Measurements from ENCODE around the gene CCDC134.
A peak's percentile ranks its signal among the peaks of the same experiment; 100 is the strongest.
"Not testable (repeated sequence)": the region's sequence is repeated elsewhere in the genome, so short reads cannot be mapped to it uniquely, and the experiment has no call there.

The CCDC134 gene

GRCh38 chr22:41870081-41870480 lies 69.6 kb downstream of the CCDC134 start:
- not testable (repeated sequence) for H3K18ac ChIP-seq (ENCODE audit: low read length); H3K4me3 ChIP-seq (ENCODE audit: low read depth, low read length); H3K9ac ChIP-seq (ENCODE audit: low read length); H2BK5ac ChIP-seq (ENCODE audit: low read depth, low read length, poor library complexity); H3K79me2 ChIP-seq (ENCODE audit: control insufficient read depth, insufficient read depth, low read length, poor library complexity); DNase-seq; H3K4me1 ChIP-seq (ENCODE audit: control insufficient read depth in 1 of 2, insufficient read depth in 2 of 2, low read length in 2 of 2); H3K27me3 ChIP-seq (ENCODE audit: insufficient read depth, low read length); H3K27ac ChIP-seq (ENCODE audit: low read depth, low read length); H2AFZ ChIP-seq (ENCODE audit: insufficient read depth, low read length, poor library complexity); H3K4me2 ChIP-seq (ENCODE audit: low read length); H3K14ac ChIP-seq (ENCODE audit: low read length); H3K23ac ChIP-seq (ENCODE audit: low read length); H4K91ac ChIP-seq (ENCODE audit: low read depth, low read length); H2AK5ac ChIP-seq (ENCODE audit: low read length); H2BK12ac ChIP-seq (ENCODE audit: low read length); H4K12ac ChIP-seq (ENCODE audit: low read depth, low read length); H3K4ac ChIP-seq (ENCODE audit: low read depth, low read length); H3K79me1 ChIP-seq (ENCODE audit: low read length); H4K8ac ChIP-seq (ENCODE audit: low read depth, low read length); H2BK120ac ChIP-seq (ENCODE audit: insufficient read depth, low read length, poor library complexity); H3K9me3 ChIP-seq (ENCODE audit: insufficient read depth, low read depth, low read length)
- WGBS (ENCODE audit: extremely low coverage, insufficient coverage, insufficient read length): no CpG with 5 or more reads among the region's 1 CpG
- peaks cover 49 to 56% of the 10 kb centered on the region in 2 experiments for H3K36me3 ChIP-seq (ENCODE audit: control insufficient read depth in 1 of 2, insufficient read depth in 2 of 2, low read length in 2 of 2)

GRCh38 chr22:41870786-41871185 lies 70.3 kb downstream of the CCDC134 start:
- Histone ChIP-seq H3K9ac (ENCODE audit: low read length) (no peak overlapping the region), H2BK5ac (ENCODE audit: low read depth, low read length, poor library complexity) (no peak overlapping the region)
- WGBS (ENCODE audit: extremely low coverage, insufficient coverage, insufficient read length): no CpG with 5 or more reads among the region's 4 CpGs

GRCh38 chr22:41873391-41873790 lies 72.9 kb downstream of the CCDC134 start:
- no peak overlapping the region for H3K4me3 ChIP-seq (ENCODE audit: low read depth, low read length)
- no peak overlapping the region for H2BK120ac ChIP-seq (ENCODE audit: insufficient read depth, low read length, poor library complexity)
- no peak overlapping the region for H2AFZ ChIP-seq (ENCODE audit: insufficient read depth, low read length, poor library complexity)
- H2BK12ac ChIP-seq (ENCODE audit: low read length): no peak overlapping the region
- H3K9me3 ChIP-seq (ENCODE audit: insufficient read depth, low read depth, low read length): no peaks in the 10 kb centered on the region
- no peak overlapping the region for H3K4ac ChIP-seq (ENCODE audit: low read depth, low read length)
- no peak overlapping the region for H4K91ac ChIP-seq (ENCODE audit: low read depth, low read length)
- H3K23ac ChIP-seq (ENCODE audit: low read length): no peak overlapping the region
- H3K4me1 ChIP-seq (ENCODE audit: control insufficient read depth in 1 of 2, insufficient read depth in 2 of 2, low read length in 2 of 2): no peaks in the 10 kb centered on the region
- H3K9ac ChIP-seq (ENCODE audit: low read length): no peak overlapping the region
- no CpG with 5 or more reads among the region's 5 CpGs for WGBS (ENCODE audit: extremely low coverage, insufficient coverage, insufficient read length)
- no peak overlapping the region for H2AK5ac ChIP-seq (ENCODE audit: low read length)
- peaks cover 57 to 68% of the 10 kb centered on the region in 2 experiments for H3K36me3 ChIP-seq (ENCODE audit: control insufficient read depth in 1 of 2, insufficient read depth in 2 of 2, low read length in 2 of 2)
- H4K8ac ChIP-seq (ENCODE audit: low read depth, low read length): no peak overlapping the region
- no peaks in the 10 kb centered on the region for H3K79me1 ChIP-seq (ENCODE audit: low read length)
- H3K4me2 ChIP-seq (ENCODE audit: low read length): no peak overlapping the region
- H3K14ac ChIP-seq (ENCODE audit: low read length): no peak overlapping the region
- H3K79me2 ChIP-seq (ENCODE audit: control insufficient read depth, insufficient read depth, low read length, poor library complexity): no peaks in the 10 kb centered on the region
- DNase-seq: no peak
- H2BK5ac ChIP-seq (ENCODE audit: low read depth, low read length, poor library complexity): no peak overlapping the region
- no peak overlapping the region for H3K27ac ChIP-seq (ENCODE audit: low read depth, low read length)
- no peak overlapping the region for H3K18ac ChIP-seq (ENCODE audit: low read length)
- H4K12ac ChIP-seq (ENCODE audit: low read depth, low read length): no peak overlapping the region
- no peaks in the 10 kb centered on the region for H3K27me3 ChIP-seq (ENCODE audit: insufficient read depth, low read length)

More at GRCh38 chr22:41870786-41871185, 70.3 kb downstream of the CCDC134 start:
- H3K23ac ChIP-seq (ENCODE audit: low read length): no peak overlapping the region
- no peak overlapping the region for H4K91ac ChIP-seq (ENCODE audit: low read depth, low read length)
- H3K18ac ChIP-seq (ENCODE audit: low read length): no peak overlapping the region
- no peaks in the 10 kb centered on the region for H3K27me3 ChIP-seq (ENCODE audit: insufficient read depth, low read length)
- H3K14ac ChIP-seq (ENCODE audit: low read length): no peak overlapping the region
- H3K79me2 ChIP-seq (ENCODE audit: control insufficient read depth, insufficient read depth, low read length, poor library complexity): no peaks in the 10 kb centered on the region
- no peak overlapping the region for H3K4me2 ChIP-seq (ENCODE audit: low read length)
- H2AK5ac ChIP-seq (ENCODE audit: low read length): no peak overlapping the region
- no peak overlapping the region for H2AFZ ChIP-seq (ENCODE audit: insufficient read depth, low read length, poor library complexity)
- H3K36me3 ChIP-seq (ENCODE audit: control insufficient read depth in 1 of 2, insufficient read depth in 2 of 2, low read length in 2 of 2): peaks cover 55 to 63% of the 10 kb centered on the region in 2 experiments
- H3K4me1 ChIP-seq (ENCODE audit: control insufficient read depth in 1 of 2, insufficient read depth in 2 of 2, low read length in 2 of 2): no peaks in the 10 kb centered on the region
- no peak overlapping the region for H4K8ac ChIP-seq (ENCODE audit: low read depth, low read length)
- no peak overlapping the region for H3K27ac ChIP-seq (ENCODE audit: low read depth, low read length)
- H2BK12ac ChIP-seq (ENCODE audit: low read length): no peak overlapping the region
- no peak overlapping the region for H4K12ac ChIP-seq (ENCODE audit: low read depth, low read length)
- DNase-seq: peak; percentile 46 to 47
- H3K9me3 ChIP-seq (ENCODE audit: insufficient read depth, low read depth, low read length): no peaks in the 10 kb centered on the region
- H2BK120ac ChIP-seq (ENCODE audit: insufficient read depth, low read length, poor library complexity): no peak overlapping the region
- H3K4ac ChIP-seq (ENCODE audit: low read depth, low read length): no peak overlapping the region
- H3K4me3 ChIP-seq (ENCODE audit: low read depth, low read length): no peak overlapping the region
- no peaks in the 10 kb centered on the region for H3K79me1 ChIP-seq (ENCODE audit: low read length)

DNA sequence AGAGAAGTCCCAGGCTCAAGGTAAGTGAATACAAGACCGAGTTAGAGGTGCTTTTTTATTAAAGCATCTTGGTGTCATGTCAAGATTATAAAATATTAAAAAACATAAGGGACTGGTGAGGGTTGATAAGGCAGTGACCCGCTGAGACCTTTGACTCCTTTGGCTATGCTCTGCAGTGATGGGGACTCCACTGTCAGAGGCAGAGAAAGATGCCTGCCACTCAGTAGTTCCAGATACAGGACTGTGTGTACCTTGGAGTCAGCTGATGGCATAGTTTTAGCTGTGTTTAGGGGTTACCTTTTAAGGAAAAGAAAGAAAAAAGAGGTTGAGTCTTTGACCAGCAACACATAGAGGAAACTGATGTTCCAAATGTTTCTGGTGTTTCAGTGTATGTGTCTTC lies 73.6 kb downstream of the CCDC134 start:
- Histone ChIP-seq H2BK5ac (ENCODE audit: low read depth, low read length, poor library complexity) (no peak overlapping the region), H2BK120ac (ENCODE audit: insufficient read depth, low read length, poor library complexity) (no peak overlapping the region), H3K79me2 (ENCODE audit: control insufficient read depth, insufficient read depth, low read length, poor library complexity) (no peaks in the 10 kb centered on the region), H3K4me2 (ENCODE audit: low read length) (no peak overlapping the region), H3K9me3 (ENCODE audit: insufficient read depth, low read depth, low read length) (no peaks in the 10 kb centered on the region), H3K4me1 (ENCODE audit: control insufficient read depth in 1 of 2, insufficient read depth in 2 of 2, low read length in 2 of 2) (no peaks in the 10 kb centered on the region), H3K36me3 (ENCODE audit: control insufficient read depth in 1 of 2, insufficient read depth in 2 of 2, low read length in 2 of 2) (peaks cover 55 to 69% of the 10 kb centered on the region in 2 experiments), H4K12ac (ENCODE audit: low read depth, low read length) (no peak overlapping the region), H3K14ac (ENCODE audit: low read length) (no peak overlapping the region), H3K27me3 (ENCODE audit: insufficient read depth, low read length) (no peaks in the 10 kb centered on the region), H2AFZ (ENCODE audit: insufficient read depth, low read length, poor library complexity) (no peak overlapping the region), H3K23ac (ENCODE audit: low read length) (no peak overlapping the region), H2AK5ac (ENCODE audit: low read length) (no peak overlapping the region), H3K9ac (ENCODE audit: low read length) (no peak overlapping the region), H3K27ac (ENCODE audit: low read depth, low read length) (no peak overlapping the region), H4K91ac (ENCODE audit: low read depth, low read length) (no peak overlapping the region), H3K4me3 (ENCODE audit: low read depth, low read length) (no peak overlapping the region), H2BK12ac (ENCODE audit: low read length) (no peak overlapping the region), H3K79me1 (ENCODE audit: low read length) (no peaks in the 10 kb centered on the region), H4K8ac (ENCODE audit: low read depth, low read length) (no peak overlapping the region), H3K18ac (ENCODE audit: low read length) (no peak overlapping the region), H3K4ac (ENCODE audit: low read depth, low read length) (no peak overlapping the region)
- no CpG with 5 or more reads among the region's 2 CpGs for WGBS (ENCODE audit: extremely low coverage, insufficient coverage, insufficient read length)
- DNase-seq: no peak

All from trophoblast cell (in vitro differentiated cells and primary cell).